Testis (tissue), 3 donors: ENCODE measurements around the gene REPS2. TPM values are rescaled to one million over a fixed set of nuclear protein-coding genes. Genes with fewer than 3 reads are reported as not detected.

Source experiments
- DNase-seq: peaks from one replicate; pipeline ENCODE4 v3.0.0-alpha.2; 2019
- H3K27ac ChIP-seq, 2 donors: fragments of 200-600 bp; sonication (generic); one replicate each; pipeline ENCODE4 v1.5.1; 2019
- H3K27me3 ChIP-seq: fragments of 200-600 bp; sonication (generic); one replicate; pipeline ENCODE4 v1.5.1; 2019
- H3K36me3 ChIP-seq: fragments of 200-600 bp; sonication (generic); one replicate; pipeline ENCODE4 v1.5.1; 2017; ENCODE audit warnings: low read depth; ENCODE audit errors: missing control alignments
- H3K4me1 ChIP-seq: fragments of 200-600 bp; sonication (generic); one replicate; pipeline ENCODE4 v1.5.1; 2019
- H3K4me3 ChIP-seq, 2 donors: fragments of 200-600 bp; sonication (generic); one replicate each; pipeline ENCODE4 v1.5.1; 2017 to 2019
- H3K9me3 ChIP-seq: fragments of 200-600 bp; sonication (generic); one replicate; pipeline ENCODE4 v1.5.1; 2017
- POLR2A ChIP-seq: fragments of 450-650 bp; IDR thresholded peaks from one replicate; pipeline ENCODE4 v1.6.1; 2017; ENCODE audit warnings: antibody characterized with exemption, mild to moderate bottlenecking, moderate library complexity
- WGBS, 2 donors: methylation state at CpG; one replicate each; pipeline ENCODE4 v1.1.5; 2018; 5-methylcytosine and 5-hydroxymethylcytosine counted together
- intact Hi-C: fragments of 100-400 bp; cut with DNase I; formaldehyde crosslinking; loops from one replicate; pipeline ENCODE4 v1.15.1; 2023; ENCODE audit warnings: low total_unique reads
- polyA plus RNA-seq: library from polyadenylated mRNA; stranded (reverse); fragments of 350-450 nt; fragmentation: Illumina TruSeq; extraction: RNeasy Lipid Tissue Mini Kit (QIAGEN cat#74804); gene quantifications from one replicate; pipeline ENCODE4 v1.2.3, GENCODE V29; 2014; ENCODE audit warnings: low read depth, low replicate concordance; ENCODE audit not compliant: insufficient read depth
- total RNA-seq, 2 donors: library from RNA; depleted of rRNA; stranded (reverse); fragments of >200 nt; gene quantifications; one replicate each; pipeline ENCODE4 v1.2.3, GENCODE V29; 2016
- TF ChIP-seq, protein P1 (sequence below), 3 experiments: fragments of 450-650 bp in 2 of 3; fragments of 200-600 bp in 1 of 3; sonication (generic) in 1 of 3; IDR thresholded peaks; one replicate each; pipeline ENCODE4 v1.5.1; 2016 to 2019; ENCODE audit warnings: antibody characterized with exemption in 3 of 3, mild to moderate bottlenecking in 2 of 3, moderate library complexity in 1 of 3

Gene REPS2
- total and polyA plus RNA-seq, 3 donors from 2014 or later: 6.7 to 19.6 (median 13.2) TPM

DNA sequence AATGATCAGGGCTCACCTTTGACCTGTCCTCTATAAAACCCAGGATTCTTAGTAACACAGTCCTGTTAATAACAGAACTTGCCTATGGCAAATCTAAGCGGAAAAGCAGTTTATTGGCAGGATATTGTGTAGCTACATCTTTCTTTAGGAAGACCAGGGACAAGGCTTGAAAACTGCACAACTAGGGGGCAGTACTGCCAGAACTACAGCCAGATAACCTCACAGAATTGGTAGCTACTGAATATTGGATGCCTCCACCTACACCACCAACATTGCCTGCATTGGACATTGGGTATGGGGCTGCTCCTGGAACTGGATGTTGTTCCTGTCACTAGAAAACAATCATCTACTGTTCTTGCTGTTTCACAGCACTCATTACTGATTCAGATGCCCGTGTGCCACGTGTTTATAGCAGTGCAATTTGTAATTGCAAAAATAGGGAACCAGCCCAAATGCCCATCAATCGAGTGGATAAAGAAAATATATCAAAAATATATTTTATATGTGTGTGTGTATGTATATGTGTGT is 47.4 kb downstream of the REPS2 start:
- H3K4me3 ChIP-seq: no peak overlapping the region
- H3K4me1 ChIP-seq: no peaks in the 10 kb centered on the region
- WGBS, 2 donors: 82 to 87% methylated on average over 2 to 4 of the region's 4 CpGs
- intact Hi-C loops: no loop called here
- DNase-seq: no peak
- TF ChIP-seq, protein P1, sequence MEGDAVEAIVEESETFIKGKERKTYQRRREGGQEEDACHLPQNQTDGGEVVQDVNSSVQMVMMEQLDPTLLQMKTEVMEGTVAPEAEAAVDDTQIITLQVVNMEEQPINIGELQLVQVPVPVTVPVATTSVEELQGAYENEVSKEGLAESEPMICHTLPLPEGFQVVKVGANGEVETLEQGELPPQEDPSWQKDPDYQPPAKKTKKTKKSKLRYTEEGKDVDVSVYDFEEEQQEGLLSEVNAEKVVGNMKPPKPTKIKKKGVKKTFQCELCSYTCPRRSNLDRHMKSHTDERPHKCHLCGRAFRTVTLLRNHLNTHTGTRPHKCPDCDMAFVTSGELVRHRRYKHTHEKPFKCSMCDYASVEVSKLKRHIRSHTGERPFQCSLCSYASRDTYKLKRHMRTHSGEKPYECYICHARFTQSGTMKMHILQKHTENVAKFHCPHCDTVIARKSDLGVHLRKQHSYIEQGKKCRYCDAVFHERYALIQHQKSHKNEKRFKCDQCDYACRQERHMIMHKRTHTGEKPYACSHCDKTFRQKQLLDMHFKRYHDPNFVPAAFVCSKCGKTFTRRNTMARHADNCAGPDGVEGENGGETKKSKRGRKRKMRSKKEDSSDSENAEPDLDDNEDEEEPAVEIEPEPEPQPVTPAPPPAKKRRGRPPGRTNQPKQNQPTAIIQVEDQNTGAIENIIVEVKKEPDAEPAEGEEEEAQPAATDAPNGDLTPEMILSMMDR (IDR thresholded peaks at IDR 0.05): no peak
- no peak for TF ChIP-seq POLR2A
- no peaks in the 10 kb centered on the region for H3K9me3 ChIP-seq
- no peak overlapping the region for H3K27ac ChIP-seq
- no peaks in the 10 kb centered on the region for H3K27me3 ChIP-seq
- no peaks in the 10 kb centered on the region for H3K36me3 ChIP-seq

DNA sequence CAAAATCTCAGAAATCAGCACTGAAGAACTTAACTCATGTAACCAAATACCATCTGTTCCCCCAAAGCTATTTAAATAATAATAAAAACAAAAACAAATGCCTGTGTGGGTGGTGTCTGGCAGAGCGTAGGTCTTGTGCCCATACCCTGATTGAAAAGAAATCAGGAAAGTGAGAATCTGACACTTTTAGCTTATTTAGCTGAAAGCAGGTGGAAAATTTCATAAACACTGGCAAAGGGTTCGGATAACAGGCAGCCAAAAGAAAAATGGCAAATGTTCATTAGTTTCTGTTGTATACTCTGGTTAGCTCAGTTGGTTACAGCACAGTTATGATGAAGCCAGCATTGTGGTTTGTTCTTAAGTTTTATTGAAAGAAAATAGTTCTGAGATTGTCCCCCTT is 48.3 kb downstream of the REPS2 start:
- Histone ChIP-seq H3K27ac (no peak overlapping the region), H3K27me3 (no peaks in the 10 kb centered on the region), H3K4me3 (no peak overlapping the region), H3K36me3 (no peaks in the 10 kb centered on the region), H3K4me1 (no peaks in the 10 kb centered on the region), H3K9me3 (no peaks in the 10 kb centered on the region)
- DNase-seq: no peak
- intact Hi-C loops: no loop called here
- TF ChIP-seq, protein P1 (IDR thresholded peaks at IDR 0.05): no peak
- TF ChIP-seq POLR2A: no peak
- WGBS, 2 donors: 100% methylated on average over 1 to 2 of the region's 2 CpGs

DNA sequence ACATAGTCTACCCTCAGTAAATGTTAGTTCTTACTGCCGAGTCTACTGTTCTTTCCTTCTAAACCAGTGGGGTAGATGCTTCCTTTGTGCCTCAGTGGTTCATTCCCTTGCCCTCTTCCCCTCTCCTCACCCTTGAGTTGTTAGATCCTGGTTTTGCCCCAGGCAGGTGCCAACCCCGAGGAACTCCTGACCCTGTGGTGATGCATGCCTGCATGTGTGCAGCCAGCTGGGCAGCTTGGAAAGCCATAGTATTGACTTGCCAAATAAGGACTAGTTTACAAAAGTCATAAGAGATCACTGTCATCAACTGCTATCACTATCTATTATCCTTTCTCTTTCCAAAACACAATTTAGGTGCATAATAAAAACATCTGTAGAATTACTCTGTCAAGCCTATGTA is 50.9 kb downstream of the REPS2 start:
- Histone ChIP-seq H3K27ac (no peak overlapping the region), H3K9me3 (no peaks in the 10 kb centered on the region), H3K27me3 (no peaks in the 10 kb centered on the region), H3K36me3 (no peaks in the 10 kb centered on the region), H3K4me1 (no peaks in the 10 kb centered on the region), H3K4me3 (no peak overlapping the region)
- no peak for DNase-seq
- 80 to 91% methylated on average over 1 to 2 of the region's 2 CpGs for WGBS, 2 donors
- TF ChIP-seq POLR2A: no peak
- TF ChIP-seq, protein P1 (IDR thresholded peaks at IDR 0.05): no peak
- intact Hi-C loops: no loop called here

DNA sequence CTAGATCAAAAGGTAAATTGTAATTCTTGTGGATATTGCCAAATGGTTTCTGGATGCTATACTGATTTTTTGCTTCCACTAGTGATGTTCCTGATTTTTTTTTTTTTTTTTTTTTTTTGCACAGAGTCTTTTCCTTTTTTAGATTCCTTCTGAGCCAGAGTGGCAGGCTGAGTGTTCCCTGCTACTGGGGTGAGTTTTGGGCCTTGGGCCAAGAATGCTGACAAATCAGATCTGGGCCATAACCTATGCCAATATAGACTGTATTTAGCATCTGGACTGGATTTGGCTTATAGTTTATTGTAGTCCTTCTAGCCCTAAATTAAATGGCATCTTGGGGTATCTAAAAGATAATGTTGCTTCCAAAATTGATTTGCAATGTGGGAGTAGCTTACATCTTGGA is 52.8 kb downstream of the REPS2 start:
- Histone ChIP-seq H3K27me3 (no peaks in the 10 kb centered on the region), H3K27ac (no peak overlapping the region), H3K4me3 (no peak overlapping the region), H3K36me3 (no peaks in the 10 kb centered on the region), H3K9me3 (no peaks in the 10 kb centered on the region), H3K4me1 (no peaks in the 10 kb centered on the region)
- DNase-seq: no peak
- intact Hi-C loops: no loop called here
- no peak for TF ChIP-seq POLR2A
- TF ChIP-seq, protein P1 (IDR thresholded peaks at IDR 0.05): no peak

DNA sequence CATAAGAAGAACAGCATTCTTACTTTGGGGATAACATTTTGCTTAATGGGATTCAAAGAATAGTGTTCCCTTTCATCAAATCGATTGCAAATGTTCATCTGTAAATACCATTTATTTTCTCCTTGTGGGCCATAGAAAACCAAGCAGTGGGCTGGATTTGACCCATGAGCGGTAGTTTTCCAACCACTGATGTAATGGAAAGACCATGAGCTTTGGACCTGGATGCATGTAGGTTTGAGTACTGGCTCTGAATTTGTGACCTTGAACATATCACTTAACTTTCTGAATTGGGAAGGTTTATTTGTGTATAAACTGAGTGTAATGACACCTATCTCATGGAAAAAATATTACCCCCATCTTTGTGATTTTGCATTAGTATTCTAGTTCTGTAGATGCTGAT is 54.3 kb downstream of the REPS2 start:
- DNase-seq: no peak
- 92 to 93% methylated on average over 2 of the region's 2 CpGs for WGBS, 2 donors
- H3K4me1 ChIP-seq: no peaks in the 10 kb centered on the region
- H3K4me3 ChIP-seq: no peak overlapping the region
- H3K27ac ChIP-seq: no peak overlapping the region
- H3K9me3 ChIP-seq: no peaks in the 10 kb centered on the region
- no peaks in the 10 kb centered on the region for H3K27me3 ChIP-seq
- intact Hi-C loops: no loop called here
- H3K36me3 ChIP-seq: no peaks in the 10 kb centered on the region
- TF ChIP-seq, protein P1 (IDR thresholded peaks at IDR 0.05): no peak
- TF ChIP-seq POLR2A: no peak
